Measurements from ENCODE around the gene SDHB. TPM values are rescaled to one million over a fixed set of nuclear protein-coding genes. Genes with fewer than 3 reads are reported as not detected.

SDHB gene
- total RNA-seq, 4 donors from 2014 or later: 238 to 405 (median 328) TPM

GRCh38 chr1:17056551-17056950 is 2.7 kb upstream of the SDHB start:
- Histone ChIP-seq H3K9me3 (no peaks in the 10 kb centered on the region), H3K27me3 (no peaks in the 10 kb centered on the region), H3K4me1 (peaks cover 29% of the 10 kb centered on the region in 2 donors), H3K36me3 (peaks cover 0 to 8% of the 10 kb centered on the region in 2 donors), H3K27ac (no peak overlapping the region), H3K4me3 (no peak overlapping the region)
- no peak for DNase-seq
- intact Hi-C loops (cut with DNase I; ENCODE audit: low total_unique reads) (loop anchor here (10.0 kb wide), 1 partner anchor 378 kb away; the partner anchor contains the start of gene RCC2), in situ Hi-C loops (cut with MboI; ENCODE audit: low sequenced_read_pairs in 4 of 4) (no loop called here)
- no peak for TF ChIP-seq POLR2A (IDR thresholded peaks at IDR 0.05)
- TF ChIP-seq, protein P1, sequence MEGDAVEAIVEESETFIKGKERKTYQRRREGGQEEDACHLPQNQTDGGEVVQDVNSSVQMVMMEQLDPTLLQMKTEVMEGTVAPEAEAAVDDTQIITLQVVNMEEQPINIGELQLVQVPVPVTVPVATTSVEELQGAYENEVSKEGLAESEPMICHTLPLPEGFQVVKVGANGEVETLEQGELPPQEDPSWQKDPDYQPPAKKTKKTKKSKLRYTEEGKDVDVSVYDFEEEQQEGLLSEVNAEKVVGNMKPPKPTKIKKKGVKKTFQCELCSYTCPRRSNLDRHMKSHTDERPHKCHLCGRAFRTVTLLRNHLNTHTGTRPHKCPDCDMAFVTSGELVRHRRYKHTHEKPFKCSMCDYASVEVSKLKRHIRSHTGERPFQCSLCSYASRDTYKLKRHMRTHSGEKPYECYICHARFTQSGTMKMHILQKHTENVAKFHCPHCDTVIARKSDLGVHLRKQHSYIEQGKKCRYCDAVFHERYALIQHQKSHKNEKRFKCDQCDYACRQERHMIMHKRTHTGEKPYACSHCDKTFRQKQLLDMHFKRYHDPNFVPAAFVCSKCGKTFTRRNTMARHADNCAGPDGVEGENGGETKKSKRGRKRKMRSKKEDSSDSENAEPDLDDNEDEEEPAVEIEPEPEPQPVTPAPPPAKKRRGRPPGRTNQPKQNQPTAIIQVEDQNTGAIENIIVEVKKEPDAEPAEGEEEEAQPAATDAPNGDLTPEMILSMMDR (IDR thresholded peaks at IDR 0.05 in 4 of 5, conservative IDR thresholded peaks at IDR 0.05 in 1 of 5): no peak
- ATAC-seq: no peak

GRCh38 chr1:17055801-17056200 is 2.0 kb upstream of the SDHB start:
- intact Hi-C loops (cut with DNase I; ENCODE audit: low total_unique reads): loop anchor here (10.0 kb wide), 1 partner anchor 379 kb away; the partner anchor contains the start of gene RCC2

GRCh38 chr1:17053086-17053684 is 647 bp downstream of the SDHB start:
- ATAC-seq (no peak), DNase-seq (no peak)
- Histone ChIP-seq H3K36me3 (peaks cover 0 to 16% of the 10 kb centered on the region in 2 donors), H3K4me3 (peak overlapping the region; percentile 92 to 97 (median 94)), H3K27me3 (no peaks in the 10 kb centered on the region), H3K9me3 (no peaks in the 10 kb centered on the region), H3K4me1 (peaks cover 24% of the 10 kb centered on the region in 2 donors), H3K27ac (peak overlapping the region; percentile 96 to 97 (median 96))
- intact Hi-C loops (cut with DNase I; ENCODE audit: low total_unique reads) (loop anchor here (5.0 to 10.0 kb wide), 3 partner anchors 41 to 382 kb away; partner anchors contain the start of genes ATP13A2 and RCC2), in situ Hi-C loops (cut with MboI; ENCODE audit: low sequenced_read_pairs in 4 of 4) (no loop called here)
- TF ChIP-seq, protein P1 (IDR thresholded peaks at IDR 0.05 in 4 of 5, conservative IDR thresholded peaks at IDR 0.05 in 1 of 5): no peak
- TF ChIP-seq POLR2A (IDR thresholded peaks at IDR 0.05): no peak

More at GRCh38 chr1:17055801-17056200, 2.0 kb upstream of the SDHB start:
- Histone ChIP-seq H3K27ac (no peak overlapping the region), H3K27me3 (no peaks in the 10 kb centered on the region), H3K36me3 (peaks cover 0 to 8% of the 10 kb centered on the region in 2 donors), H3K4me3 (no peak overlapping the region), H3K9me3 (no peaks in the 10 kb centered on the region), H3K4me1 (peaks cover 31 to 33% of the 10 kb centered on the region in 2 donors)
- ATAC-seq: no peak
- in situ Hi-C loops (cut with MboI; ENCODE audit: low sequenced_read_pairs in 4 of 4): no loop called here
- no peak for TF ChIP-seq POLR2A (IDR thresholded peaks at IDR 0.05)
- TF ChIP-seq, protein P1 (IDR thresholded peaks at IDR 0.05 in 4 of 5, conservative IDR thresholded peaks at IDR 0.05 in 1 of 5): no peak
- DNase-seq: no peak

GRCh38 chr1:17052641-17053040 is 1.2 kb downstream of the SDHB start:
- intact Hi-C loops (cut with DNase I; ENCODE audit: low total_unique reads): loop anchor here (5.0 to 10.0 kb wide), 3 partner anchors 40 to 382 kb away; partner anchors contain the start of genes ATP13A2 and RCC2

More at GRCh38 chr1:17052641-17053040, 1.2 kb downstream of the SDHB start:
- DNase-seq: no peak
- in situ Hi-C loops (cut with MboI; ENCODE audit: low sequenced_read_pairs in 4 of 4): no loop called here
- ATAC-seq: no peak
- TF ChIP-seq, protein P1 (IDR thresholded peaks at IDR 0.05 in 4 of 5, conservative IDR thresholded peaks at IDR 0.05 in 1 of 5): no peak
- no peak for TF ChIP-seq POLR2A (IDR thresholded peaks at IDR 0.05)
- Histone ChIP-seq H3K4me1 (peaks cover 24 to 30% of the 10 kb centered on the region in 2 donors), H3K4me3 (peak overlapping the region; percentile 92 to 97 (median 94)), H3K27me3 (no peaks in the 10 kb centered on the region), H3K36me3 (peaks cover 0 to 16% of the 10 kb centered on the region in 2 donors), H3K27ac (peak overlapping the region; percentile 96 to 97 (median 96)), H3K9me3 (no peaks in the 10 kb centered on the region)

Data from gastrocnemius medialis (tissue), 4 donors.